Esophagus muscularis mucosa (tissue), 4 donors: ENCODE results near the gene EIF4A2.

ENCODE experiments used
- CTCF ChIP-seq, 3 experiments: fragments of 200-600 bp in 2 of 3; fragments of 450-650 bp in 1 of 3; sonication (generic) in 2 of 3; IDR thresholded peaks; one replicate each; pipeline ENCODE4 v1.5.1; 2017 to 2019; ENCODE audit warnings: antibody characterized with exemption in 3 of 3, mild to moderate bottlenecking in 2 of 3, moderate library complexity in 1 of 3
- EP300 ChIP-seq: sonication (generic); formaldehyde crosslinking; IDR thresholded peaks from one replicate; pipeline ENCODE4 v1.6.1; 2017; ENCODE audit warnings: antibody characterized with exemption
- POLR2A ChIP-seq: fragments of 450-650 bp; IDR thresholded peaks from one replicate; pipeline ENCODE4 v1.6.1; 2017; ENCODE audit warnings: antibody characterized with exemption, moderate library complexity, mild to moderate bottlenecking, low read depth
- POLR2AphosphoS5 ChIP-seq, 2 donors: sonication (generic); formaldehyde crosslinking; IDR thresholded peaks; one replicate each; pipeline ENCODE4 v1.6.1; 2017; ENCODE audit warnings: antibody characterized with exemption in 2 of 2

GRCh38 chr3:186828340-186828739 lies 45.0 kb downstream of the EIF4A2 start:
- TF ChIP-seq CTCF (IDR thresholded peaks at IDR 0.05) (no peak), POLR2A (no peak), EP300 (no peak), POLR2AphosphoS5 (IDR thresholded peaks at IDR 0.05) (no peak)
